HG03565 (cell line): ENCODE results near the gene MRS2.

ENCODE experiments used
- ATAC-seq: cut with Tn5 transposase; IDR thresholded peaks from one replicate; pipeline ENCODE4 v1.9.1; 2021; ENCODE audit warnings: mild to moderate bottlenecking, moderate library complexity; ENCODE audit not compliant: unreplicated experiment

The MRS2 gene

DNA sequence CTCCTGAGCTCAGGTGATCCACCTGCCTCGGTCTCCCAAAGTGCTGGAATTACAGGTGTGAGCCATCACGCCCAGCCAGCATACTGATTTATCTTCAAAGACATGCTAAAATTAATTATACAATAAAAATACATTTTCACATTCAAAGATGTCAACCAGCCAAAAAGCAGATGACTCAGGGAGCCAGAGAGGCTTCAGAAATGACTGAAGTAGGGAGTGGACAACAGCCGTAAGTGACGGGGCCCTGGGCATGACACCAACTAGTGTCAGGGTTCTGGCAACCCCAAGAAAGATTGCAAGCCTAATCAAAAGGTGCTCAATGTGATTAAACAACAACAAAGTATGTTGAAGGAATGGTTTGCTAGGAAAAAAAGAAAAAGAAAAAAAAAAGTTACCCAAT, 58.2 kb downstream of the MRS2 start:
- no peak for ATAC-seq

DNA sequence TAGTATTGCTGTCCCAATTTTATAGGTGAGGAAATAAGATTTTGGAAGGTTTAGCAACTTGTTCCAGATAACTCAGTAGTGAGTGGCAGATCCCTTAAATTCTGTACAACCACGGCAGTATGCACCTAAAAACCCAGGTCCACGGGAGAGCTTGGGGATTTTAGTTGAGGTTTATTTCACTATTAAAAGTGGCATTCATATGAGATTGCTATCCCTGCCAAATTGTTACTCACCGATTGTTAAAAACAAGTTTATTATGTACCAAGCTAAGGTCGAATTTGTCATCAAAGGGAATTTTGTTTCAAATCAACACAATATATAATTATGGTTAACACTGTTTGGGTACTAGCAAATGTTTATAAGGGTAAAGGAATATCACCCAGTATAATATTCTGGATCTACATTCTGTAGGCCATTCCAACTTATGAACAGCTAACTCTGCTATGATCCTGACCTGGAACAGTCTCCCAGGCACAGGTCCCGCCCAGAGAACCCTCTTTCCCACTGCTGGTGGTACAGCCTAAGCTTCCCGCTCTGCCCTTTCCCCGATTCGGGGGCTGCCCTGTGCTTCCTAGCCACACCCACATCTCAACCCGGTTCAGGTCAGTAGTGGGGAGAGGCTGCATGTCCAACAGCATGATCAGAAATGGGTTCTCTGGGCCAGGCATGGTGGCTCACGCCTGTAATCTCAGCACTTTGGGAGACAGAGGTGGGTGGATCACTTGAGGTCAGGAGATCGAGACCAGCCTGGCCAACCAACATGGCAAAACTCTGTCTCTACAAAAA, 61.7 kb downstream of the MRS2 start:
- no peak for ATAC-seq

DNA sequence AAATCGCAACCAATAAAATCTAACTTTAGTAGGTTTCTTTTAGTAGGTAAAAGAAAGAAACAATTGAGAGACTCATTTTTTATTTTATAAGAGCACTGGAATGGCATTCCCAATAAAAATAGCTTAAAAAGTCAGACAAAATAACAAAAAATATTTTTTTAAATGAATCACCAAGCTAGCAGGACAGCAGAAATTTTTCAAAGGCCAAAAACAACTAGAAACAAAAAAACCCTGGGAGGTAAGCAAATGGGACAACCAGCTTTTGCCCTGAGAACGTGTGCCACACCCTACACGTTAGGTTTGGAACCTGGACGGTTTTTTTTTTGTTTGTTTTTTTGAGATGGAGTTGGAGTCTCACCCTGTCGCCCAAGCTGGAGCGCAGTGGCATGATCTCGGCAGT, 67.1 kb downstream of the MRS2 start:
- no peak for ATAC-seq

DNA sequence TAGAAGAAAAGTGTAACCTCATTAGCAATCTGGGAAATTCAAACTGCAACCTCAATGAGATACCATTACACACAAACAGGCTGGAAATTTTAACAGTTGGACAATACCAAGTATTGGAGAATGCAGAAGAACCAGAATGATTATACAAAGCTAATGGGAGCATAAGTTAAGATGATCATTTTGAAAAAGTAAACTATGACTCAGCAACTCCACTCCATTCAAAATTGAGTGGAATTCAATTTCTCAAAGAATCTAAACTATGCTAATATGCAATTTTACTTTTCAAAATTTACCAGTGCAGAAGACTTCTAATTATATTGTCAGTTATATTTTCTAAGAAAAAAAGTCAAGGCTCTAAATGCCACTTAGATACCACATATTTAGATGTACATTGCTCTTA, 69.4 kb downstream of the MRS2 start:
- no peak for ATAC-seq
